Measurements from ENCODE around the gene ARHGAP15. TPM values are rescaled to one million over a fixed set of nuclear protein-coding genes. Genes with fewer than 3 reads are reported as not detected.

The ARHGAP15 gene
- total RNA-seq, 2 donors from 2014 or later = 0.41 to 4.3 TPM

- Histone ChIP-seq H3K27me3 (replicated peaks; ENCODE audit: insufficient read depth) (no peaks in the 10 kb centered on the region), H3K4me3 (no peak overlapping the region), H3K9me3 (no peaks in the 10 kb centered on the region), H3K27ac (no peak overlapping the region), H3K4me1 (replicated peaks) (no peaks in the 10 kb centered on the region), H3K36me3 (no peaks in the 10 kb centered on the region)
- no peak for DNase-seq (ENCODE audit: low spot score)
- 84% methylated on average over 5 of the region's 5 CpGs for WGBS
- intact Hi-C loops (cut with DNase I) = no loop called here
- TF ChIP-seq CTCF (IDR thresholded peaks at IDR 0.05) = no peak
- no peak for TF ChIP-seq POLR2AphosphoS5 (IDR thresholded peaks at IDR 0.05)
- no peak for TF ChIP-seq POLR2A (IDR thresholded peaks at IDR 0.05)
These were observed 516.9 kb downstream of the ARHGAP15 start for GRCh38 chr2:143645921-143646645.

GRCh38 chr2:143649226-143649740, 520.1 kb downstream of the ARHGAP15 start:
- Histone ChIP-seq H3K9me3 (no peaks in the 10 kb centered on the region), H3K4me3 (no peak overlapping the region), H3K27me3 (replicated peaks; ENCODE audit: insufficient read depth) (no peaks in the 10 kb centered on the region), H3K27ac (no peak overlapping the region), H3K36me3 (no peaks in the 10 kb centered on the region), H3K4me1 (replicated peaks) (no peaks in the 10 kb centered on the region)
- TF ChIP-seq POLR2AphosphoS5 (IDR thresholded peaks at IDR 0.05) (no peak), CTCF (IDR thresholded peaks at IDR 0.05) (no peak)
- intact Hi-C loops (cut with DNase I) = no loop called here
- no peak for DNase-seq (ENCODE audit: low spot score)
- WGBS = 94% methylated on average over 4 of the region's 4 CpGs

GRCh38 chr2:143652692-143653091, 523.5 kb downstream of the ARHGAP15 start:
- no peak for DNase-seq (ENCODE audit: low spot score)
- Histone ChIP-seq H3K4me1 (replicated peaks) (no peaks in the 10 kb centered on the region), H3K27ac (no peak overlapping the region), H3K27me3 (replicated peaks; ENCODE audit: insufficient read depth) (no peaks in the 10 kb centered on the region), H3K9me3 (no peaks in the 10 kb centered on the region), H3K36me3 (no peaks in the 10 kb centered on the region), H3K4me3 (no peak overlapping the region)
- intact Hi-C loops (cut with DNase I) = no loop called here
- no peak for TF ChIP-seq CTCF (IDR thresholded peaks at IDR 0.05)
- TF ChIP-seq POLR2AphosphoS5 (IDR thresholded peaks at IDR 0.05) = no peak
- no peak for TF ChIP-seq POLR2A (IDR thresholded peaks at IDR 0.05)

GRCh38 chr2:143668234-143668633, 539.0 kb downstream of the ARHGAP15 start:
- no peak for DNase-seq (ENCODE audit: low spot score)
- Histone ChIP-seq H3K4me1 (replicated peaks) (no peaks in the 10 kb centered on the region), H3K36me3 (no peaks in the 10 kb centered on the region), H3K4me3 (no peak overlapping the region), H3K9me3 (no peaks in the 10 kb centered on the region), H3K27me3 (replicated peaks; ENCODE audit: insufficient read depth) (no peaks in the 10 kb centered on the region), H3K27ac (no peak overlapping the region)
- WGBS = 85% methylated on average over 2 of the region's 2 CpGs
- intact Hi-C loops (cut with DNase I) = no loop called here
- TF ChIP-seq POLR2A (IDR thresholded peaks at IDR 0.05) = no peak
- no peak for TF ChIP-seq POLR2AphosphoS5 (IDR thresholded peaks at IDR 0.05)
- TF ChIP-seq CTCF (IDR thresholded peaks at IDR 0.05) = no peak

GRCh38 chr2:143674051-143674450, 544.8 kb downstream of the ARHGAP15 start:
- Histone ChIP-seq H3K36me3 (no peaks in the 10 kb centered on the region), H3K27me3 (replicated peaks; ENCODE audit: insufficient read depth) (no peaks in the 10 kb centered on the region), H3K27ac (no peak overlapping the region), H3K9me3 (no peaks in the 10 kb centered on the region), H3K4me1 (replicated peaks) (no peaks in the 10 kb centered on the region), H3K4me3 (no peak overlapping the region)
- no peak for TF ChIP-seq CTCF (IDR thresholded peaks at IDR 0.05)
- 90% methylated on average over 2 of the region's 2 CpGs for WGBS
- intact Hi-C loops (cut with DNase I) = no loop called here
- no peak for DNase-seq (ENCODE audit: low spot score)
